Measurements from ENCODE around the gene OR5A2.

- TF ChIP-seq CTCF (IDR thresholded peaks at IDR 0.05; ENCODE audit: low read length) (no peak), EZH2phosphoT487 (IDR thresholded peaks at IDR 0.05; ENCODE audit: low read length) (no peak), EZH2 (optimal IDR thresholded peaks at IDR 0.05; ENCODE audit: low read depth, low read length) (no peak)
These were observed 25.6 kb downstream of the OR5A2 start for GRCh38 chr11:59400461-59401261.
